PC-3 (cell line): ENCODE results near the gene SGPL1.

Source experiments
- EZH2 ChIP-seq: fragments of 300-600 bp; sonication (generic); IDR thresholded peaks from one replicate; pipeline ENCODE4 v1.6.1; 2017; ENCODE audit warnings: antibody characterized with exemption, mild to moderate bottlenecking, low read length; ENCODE audit not compliant: unreplicated experiment
- EZH2phosphoT487 ChIP-seq: fragments of 300-600 bp; sonication (generic); IDR thresholded peaks from 2 replicates; pipeline ENCODE4 v1.6.1; 2018; ENCODE audit warnings: mild to moderate bottlenecking, antibody characterized with exemption, low read length, borderline replicate concordance
- TF ChIP-seq, protein P1 (sequence below): fragments of 300-600 bp; sonication (generic); conservative IDR thresholded peaks from 2 replicates; pipeline ENCODE4 v1.5.1; 2017; ENCODE audit warnings: antibody characterized with exemption, low read depth, mild to moderate bottlenecking, low read length

DNA sequence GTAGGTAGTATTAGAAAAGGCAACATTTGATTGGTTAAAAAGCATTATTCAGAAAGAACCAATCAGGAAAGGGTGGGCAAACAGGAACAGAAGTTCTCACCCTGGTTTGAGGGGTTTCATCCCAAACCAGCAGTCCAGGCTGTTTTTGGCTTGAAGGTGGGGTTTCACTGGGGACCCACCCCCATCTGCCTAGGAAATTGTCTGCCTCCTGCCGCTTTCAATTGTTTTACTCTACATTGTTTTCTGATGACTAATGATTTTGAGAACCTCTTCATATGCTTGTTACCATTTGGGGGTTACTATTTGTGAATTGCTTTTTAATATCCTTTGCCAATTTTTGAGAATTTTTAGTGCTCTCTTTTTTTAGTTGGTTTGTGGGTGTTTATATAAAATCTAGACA, 75.9 kb downstream of the SGPL1 start:
- TF ChIP-seq EZH2 (no peak), EZH2phosphoT487 (no peak)
- TF ChIP-seq, protein P1, sequence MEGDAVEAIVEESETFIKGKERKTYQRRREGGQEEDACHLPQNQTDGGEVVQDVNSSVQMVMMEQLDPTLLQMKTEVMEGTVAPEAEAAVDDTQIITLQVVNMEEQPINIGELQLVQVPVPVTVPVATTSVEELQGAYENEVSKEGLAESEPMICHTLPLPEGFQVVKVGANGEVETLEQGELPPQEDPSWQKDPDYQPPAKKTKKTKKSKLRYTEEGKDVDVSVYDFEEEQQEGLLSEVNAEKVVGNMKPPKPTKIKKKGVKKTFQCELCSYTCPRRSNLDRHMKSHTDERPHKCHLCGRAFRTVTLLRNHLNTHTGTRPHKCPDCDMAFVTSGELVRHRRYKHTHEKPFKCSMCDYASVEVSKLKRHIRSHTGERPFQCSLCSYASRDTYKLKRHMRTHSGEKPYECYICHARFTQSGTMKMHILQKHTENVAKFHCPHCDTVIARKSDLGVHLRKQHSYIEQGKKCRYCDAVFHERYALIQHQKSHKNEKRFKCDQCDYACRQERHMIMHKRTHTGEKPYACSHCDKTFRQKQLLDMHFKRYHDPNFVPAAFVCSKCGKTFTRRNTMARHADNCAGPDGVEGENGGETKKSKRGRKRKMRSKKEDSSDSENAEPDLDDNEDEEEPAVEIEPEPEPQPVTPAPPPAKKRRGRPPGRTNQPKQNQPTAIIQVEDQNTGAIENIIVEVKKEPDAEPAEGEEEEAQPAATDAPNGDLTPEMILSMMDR = no peak
